CD4-positive, CD25-positive, alpha-beta regulatory T cell (primary cell): ENCODE data around the gene WNT1. TPM values are rescaled to one million over a fixed set of nuclear protein-coding genes. Genes with fewer than 3 reads are reported as not detected.

Experiments
- ATAC-seq, 2 donors: fragments of 150-1000 bp; cut with Tn5 transposase; one replicate each; pipeline ENCODE4 v1.10.0; 2021; ENCODE audit warnings: low read depth in 2 of 2, moderate number of reproducible peaks in 2 of 2, moderate library complexity in 1 of 2
- DNase-seq, 3 donors: peaks; one replicate each; pipeline versions ENCODE4 v3.0.0 to v3.0.0-alpha.2; 2012 to 2022; ENCODE audit warnings: mixed read lengths in 1 of 3
- H3K27ac ChIP-seq: one replicate; pipeline ENCODE4 v1.7.0; 2013; ENCODE audit warnings: mild to moderate bottlenecking, low read length; ENCODE audit not compliant: insufficient read depth, poor library complexity, severe bottlenecking
- H3K27me3 ChIP-seq: one replicate; pipeline ENCODE4 v1.7.0; 2013; ENCODE audit warnings: low read length; ENCODE audit not compliant: control insufficient read depth, insufficient read depth
- H3K36me3 ChIP-seq: one replicate; pipeline ENCODE4 v1.7.0; 2013; ENCODE audit warnings: mild to moderate bottlenecking, low read length, moderate library complexity; ENCODE audit not compliant: control insufficient read depth, insufficient read depth
- H3K4me1 ChIP-seq: 2 replicates; pipeline ENCODE4 v1.7.0; 2013; ENCODE audit warnings: mild to moderate bottlenecking, low read length; ENCODE audit not compliant: insufficient read depth, control insufficient read depth, poor library complexity, severe bottlenecking
- H3K4me3 ChIP-seq: one replicate; pipeline ENCODE4 v1.7.0; 2013; ENCODE audit warnings: low read depth, mild to moderate bottlenecking, low read length, moderate library complexity
- H3K9me3 ChIP-seq, 2 experiments: 1 replicate in 1 of 2; 2 replicates in 1 of 2; pipeline ENCODE4 v1.7.0; 2013; ENCODE audit warnings: low read length in 2 of 2, mild to moderate bottlenecking in 1 of 2, moderate library complexity in 1 of 2; ENCODE audit not compliant: control insufficient read depth in 2 of 2
- H3K27ac Mint-ChIP-seq, 3 donors: one replicate each; pipeline ENCODE4 v1.8.0; 2020 to 2022; ENCODE audit warnings: mild to moderate bottlenecking in 3 of 3, mixed read lengths in 3 of 3, moderate library complexity in 2 of 3
- H3K27me3 Mint-ChIP-seq: one replicate; pipeline ENCODE4 v1.8.0; 2022; ENCODE audit warnings: mild to moderate bottlenecking, mixed read lengths
- H3K36me3 Mint-ChIP-seq: one replicate; pipeline ENCODE4 v1.8.0; 2020; ENCODE audit warnings: mixed read lengths
- H3K4me1 Mint-ChIP-seq, 4 donors: one replicate each; pipeline ENCODE4 v1.8.0; 2020 to 2022; ENCODE audit warnings: mixed read lengths in 4 of 4, mild to moderate bottlenecking in 1 of 4
- H3K4me3 Mint-ChIP-seq, 4 donors: one replicate each; pipeline ENCODE4 v1.8.0; 2020 to 2022; ENCODE audit warnings: mild to moderate bottlenecking in 4 of 4, mixed read lengths in 4 of 4, moderate library complexity in 3 of 4
- H3K9me3 Mint-ChIP-seq, 7 donors: one replicate each; pipeline ENCODE4 v1.8.0; 2020 to 2022; ENCODE audit warnings: mixed read lengths in 7 of 7, mild to moderate bottlenecking in 3 of 7, moderate library complexity in 2 of 7
- polyA plus RNA-seq, 4 donors: library from polyadenylated mRNA; unstranded; fragments of 300-500 nt; fragmentation: Illumina TruSeq; gene quantifications; one replicate each; pipeline ENCODE4 v1.2.3, GENCODE V29; 2021
- total RNA-seq: library from RNA; stranded (reverse); gene quantifications from one replicate; pipeline ENCODE4 v1.2.3, GENCODE V29; 2022

WNT1 gene
- total and polyA plus RNA-seq, 5 donors from 2014 or later, result 0.39 to 0.62 TPM; not detected in 3

GRCh38 chr12:48937170-48937569, 41.0 kb upstream of the WNT1 start:
- H3K4me1 Mint-ChIP-seq, result peaks cover 11 to 24% (median 13%) of the 10 kb centered on the region in 4 donors
- peak overlapping the region in 1 of 3 donors; percentile 71 for H3K27ac Mint-ChIP-seq
- DNase-seq (no peak), ATAC-seq (no peak)
- Histone ChIP-seq H3K9me3 (no peaks in the 10 kb centered on the region), H3K36me3 (peaks cover 41% of the 10 kb centered on the region), H3K4me1 (peaks cover 10% of the 10 kb centered on the region), H3K4me3 (no peak overlapping the region), H3K27ac (no peak overlapping the region), H3K27me3 (no peaks in the 10 kb centered on the region)
- H3K4me3 Mint-ChIP-seq, result no peak overlapping the region
- no peaks in the 10 kb centered on the region for H3K27me3 Mint-ChIP-seq
- peaks cover 41% of the 10 kb centered on the region for H3K36me3 Mint-ChIP-seq
- H3K9me3 Mint-ChIP-seq, result peaks cover 0 to 3% (median 0%) of the 10 kb centered on the region in 7 donors

- Histone ChIP-seq H3K27me3 (no peaks in the 10 kb centered on the region), H3K27ac (no peak overlapping the region), H3K36me3 (peaks cover 37% of the 10 kb centered on the region), H3K4me3 (no peak overlapping the region), H3K4me1 (peaks cover 7% of the 10 kb centered on the region), H3K9me3 (no peaks in the 10 kb centered on the region)
- Mint-ChIP-seq H3K9me3 (peaks cover 0 to 3% (median 0%) of the 10 kb centered on the region in 7 donors), H3K27ac (no peak overlapping the region), H3K4me1 (peaks cover 13 to 26% (median 19%) of the 10 kb centered on the region in 4 donors), H3K4me3 (no peak overlapping the region), H3K36me3 (peaks cover 36% of the 10 kb centered on the region), H3K27me3 (no peaks in the 10 kb centered on the region)
- ATAC-seq (no peak), DNase-seq (no peak)
Measured at GRCh38 chr12:48938805-48939204, 39.3 kb upstream of the WNT1 start.

GRCh38 chr12:48940181-48940580, 37.9 kb upstream of the WNT1 start:
- ATAC-seq (no peak), DNase-seq (no peak)
- Mint-ChIP-seq H3K4me1 (peaks cover 0 to 22% (median 17%) of the 10 kb centered on the region in 4 donors), H3K4me3 (no peak overlapping the region), H3K36me3 (peaks cover 36% of the 10 kb centered on the region), H3K9me3 (peaks cover 0 to 3% (median 0%) of the 10 kb centered on the region in 7 donors), H3K27me3 (no peaks in the 10 kb centered on the region), H3K27ac (peak overlapping the region in 1 of 3 donors; percentile 14)
- H3K36me3 ChIP-seq, result peaks cover 37% of the 10 kb centered on the region
- no peaks in the 10 kb centered on the region for H3K27me3 ChIP-seq
- no peak overlapping the region for H3K4me3 ChIP-seq
- no peak overlapping the region for H3K27ac ChIP-seq
- H3K9me3 ChIP-seq, result no peaks in the 10 kb centered on the region
- H3K4me1 ChIP-seq, result no peaks in the 10 kb centered on the region

- H3K27me3 Mint-ChIP-seq, result no peaks in the 10 kb centered on the region
- no peaks in the 10 kb centered on the region for H3K4me1 ChIP-seq
- no peaks in the 10 kb centered on the region for H3K9me3 Mint-ChIP-seq
- no peak for ATAC-seq
- H3K27ac Mint-ChIP-seq, result peak overlapping the region in 1 of 3 donors; percentile 37
- H3K4me1 Mint-ChIP-seq, result peaks cover 14 to 30% (median 22%) of the 10 kb centered on the region in 4 donors
- peaks cover 29% of the 10 kb centered on the region for H3K36me3 ChIP-seq
- H3K4me3 ChIP-seq, result no peak overlapping the region
- no peak overlapping the region for H3K27ac ChIP-seq
- H3K27me3 ChIP-seq, result no peaks in the 10 kb centered on the region
- H3K36me3 Mint-ChIP-seq, result peaks cover 37% of the 10 kb centered on the region
- no peaks in the 10 kb centered on the region for H3K9me3 ChIP-seq
- DNase-seq, result no peak
- no peak overlapping the region for H3K4me3 Mint-ChIP-seq
Measured at GRCh38 chr12:48943221-48943620, 34.9 kb upstream of the WNT1 start.

- H3K27me3 Mint-ChIP-seq, result no peaks in the 10 kb centered on the region
- H3K4me1 Mint-ChIP-seq, result peaks cover 14 to 41% (median 26%) of the 10 kb centered on the region in 4 donors
- H3K4me3 ChIP-seq, result no peak overlapping the region
- no peaks in the 10 kb centered on the region for H3K4me1 ChIP-seq
- no peaks in the 10 kb centered on the region for H3K9me3 ChIP-seq
- H3K27me3 ChIP-seq, result no peaks in the 10 kb centered on the region
- ATAC-seq (no peak), DNase-seq (no peak)
- peaks cover 22% of the 10 kb centered on the region for H3K36me3 Mint-ChIP-seq
- no peaks in the 10 kb centered on the region for H3K9me3 Mint-ChIP-seq
- H3K27ac Mint-ChIP-seq, result peak overlapping the region in 1 of 3 donors; percentile 1
- H3K36me3 ChIP-seq, result peaks cover 3% of the 10 kb centered on the region
- no peak overlapping the region for H3K27ac ChIP-seq
- H3K4me3 Mint-ChIP-seq, result no peak overlapping the region
Measured at GRCh38 chr12:48946205-48946604, 31.9 kb upstream of the WNT1 start.

- Histone ChIP-seq H3K27me3 (no peaks in the 10 kb centered on the region), H3K36me3 (no peaks in the 10 kb centered on the region), H3K27ac (no peak overlapping the region), H3K9me3 (no peaks in the 10 kb centered on the region), H3K4me1 (no peaks in the 10 kb centered on the region), H3K4me3 (no peak overlapping the region)
- DNase-seq (no peak), ATAC-seq (no peak)
- H3K36me3 Mint-ChIP-seq, result peaks cover 22% of the 10 kb centered on the region
- H3K27me3 Mint-ChIP-seq, result no peaks in the 10 kb centered on the region
- peaks cover 14 to 42% (median 26%) of the 10 kb centered on the region in 4 donors for H3K4me1 Mint-ChIP-seq
- H3K9me3 Mint-ChIP-seq, result no peaks in the 10 kb centered on the region
- peak overlapping the region in 1 of 3 donors; percentile 1 for H3K27ac Mint-ChIP-seq
- H3K4me3 Mint-ChIP-seq, result no peak overlapping the region
Measured at GRCh38 chr12:48946943-48947342, 31.2 kb upstream of the WNT1 start.

GRCh38 chr12:48947727-48948126, 30.4 kb upstream of the WNT1 start:
- Histone ChIP-seq H3K9me3 (no peaks in the 10 kb centered on the region), H3K36me3 (no peaks in the 10 kb centered on the region), H3K27me3 (no peaks in the 10 kb centered on the region), H3K27ac (no peak overlapping the region), H3K4me3 (no peak overlapping the region), H3K4me1 (no peaks in the 10 kb centered on the region)
- Mint-ChIP-seq H3K4me1 (peaks cover 14 to 46% (median 24%) of the 10 kb centered on the region in 4 donors), H3K4me3 (peak overlapping the region in 1 of 4 donors; percentile 55), H3K27ac (no peak overlapping the region), H3K27me3 (no peaks in the 10 kb centered on the region), H3K36me3 (peaks cover 17% of the 10 kb centered on the region), H3K9me3 (no peaks in the 10 kb centered on the region)
- ATAC-seq (no peak), DNase-seq (no peak)

GRCh38 chr12:48952691-48953090, 25.4 kb upstream of the WNT1 start:
- H3K27me3 ChIP-seq, result no peaks in the 10 kb centered on the region
- H3K9me3 Mint-ChIP-seq, result no peaks in the 10 kb centered on the region
- DNase-seq, result no peak
- H3K27ac ChIP-seq, result no peak overlapping the region
- no peak overlapping the region for H3K4me3 ChIP-seq
- peaks cover 19 to 63% (median 36%) of the 10 kb centered on the region in 4 donors for H3K4me1 Mint-ChIP-seq
- H3K4me1 ChIP-seq, result peaks cover 22% of the 10 kb centered on the region
- H3K27ac Mint-ChIP-seq, result peak overlapping the region in 1 of 3 donors; percentile 48
- H3K4me3 Mint-ChIP-seq, result no peak overlapping the region
- ATAC-seq, result no peak
- H3K9me3 ChIP-seq, result no peaks in the 10 kb centered on the region
- H3K36me3 ChIP-seq, result peaks cover 2% of the 10 kb centered on the region
- no peaks in the 10 kb centered on the region for H3K27me3 Mint-ChIP-seq
- peaks cover 11% of the 10 kb centered on the region for H3K36me3 Mint-ChIP-seq
